GM18498 (cell line): ENCODE data around the gene DAAM1.
A peak's percentile ranks its signal among the peaks of the same experiment; 100 is the strongest.

Source experiments
- ATAC-seq: cut with Tn5 transposase; IDR thresholded peaks from one replicate; pipeline ENCODE4 v1.9.1; 2021; ENCODE audit warnings: mild to moderate bottlenecking, moderate library complexity; ENCODE audit not compliant: unreplicated experiment

The DAAM1 gene

DNA sequence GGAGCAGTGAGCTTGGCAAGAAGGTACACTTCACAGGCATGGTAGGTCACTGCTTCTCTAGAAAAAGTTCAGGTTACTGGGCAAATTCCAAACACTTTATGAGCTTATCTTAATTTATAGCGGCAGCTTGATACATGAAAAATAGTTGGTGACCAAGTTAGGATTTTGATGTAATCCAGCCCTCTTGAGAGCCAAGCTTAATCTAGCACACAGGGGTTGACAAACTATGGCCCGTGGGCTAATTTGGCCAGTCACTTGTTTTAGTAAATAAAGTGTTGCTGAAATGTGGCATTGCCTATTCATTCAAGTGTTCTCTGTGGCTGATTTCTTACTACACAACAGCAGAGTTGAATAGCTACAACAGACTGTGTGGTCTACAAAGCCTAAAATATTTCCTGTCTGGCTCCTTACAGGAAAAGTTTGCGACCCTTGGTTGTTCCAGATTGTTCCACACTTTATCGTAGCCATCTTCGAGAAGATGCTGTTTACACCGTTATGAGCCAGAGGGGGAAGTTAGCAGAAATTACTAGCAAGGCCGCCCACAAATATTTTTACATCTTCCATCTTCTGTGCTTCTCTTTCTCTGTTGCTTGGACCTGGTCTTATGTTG, 120.9 kb downstream of the DAAM1 start:
- no peak for ATAC-seq

DNA sequence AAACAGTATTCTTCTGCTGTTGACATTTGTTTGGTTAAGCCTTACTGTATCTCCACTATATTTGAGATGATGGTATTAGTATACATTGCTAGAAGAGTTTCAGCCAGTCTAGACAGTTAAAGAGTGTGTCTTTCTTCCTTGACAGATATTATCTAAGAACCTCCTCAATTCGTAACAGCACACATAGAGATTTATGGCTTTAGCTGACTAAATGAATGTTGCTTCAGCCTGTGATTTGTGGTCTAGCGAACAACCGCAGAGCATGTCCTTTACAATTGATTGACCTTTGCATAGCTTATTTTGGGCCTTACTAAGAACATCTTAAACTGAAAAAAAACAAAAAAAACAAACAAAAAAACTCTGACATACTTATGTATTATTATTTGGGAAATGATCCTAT, 122.2 kb downstream of the DAAM1 start:
- no peak for ATAC-seq

DNA sequence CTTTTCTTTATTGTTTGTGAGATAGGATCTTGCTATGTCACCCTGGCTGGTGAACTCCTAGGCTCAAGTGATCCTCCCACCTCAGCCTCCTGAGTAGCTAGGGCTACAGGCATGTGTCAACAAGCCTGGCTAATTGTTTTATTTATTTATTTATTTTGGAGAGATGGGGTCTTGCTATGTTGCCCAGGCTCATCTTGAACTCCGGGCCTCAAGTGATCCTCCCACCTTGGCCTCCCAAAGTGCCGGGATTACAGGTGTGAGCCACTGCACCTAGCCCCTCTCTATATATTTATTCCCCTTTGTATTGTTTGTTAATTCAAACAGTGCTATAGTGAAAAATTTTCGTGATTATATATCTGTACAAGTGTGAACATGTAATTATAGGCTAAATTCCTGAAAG, 123.3 kb downstream of the DAAM1 start:
- ATAC-seq: no peak

GRCh38 chr14:59313144-59313651, 124.7 kb downstream of the DAAM1 start:
- ATAC-seq: peak; percentile 84

DNA sequence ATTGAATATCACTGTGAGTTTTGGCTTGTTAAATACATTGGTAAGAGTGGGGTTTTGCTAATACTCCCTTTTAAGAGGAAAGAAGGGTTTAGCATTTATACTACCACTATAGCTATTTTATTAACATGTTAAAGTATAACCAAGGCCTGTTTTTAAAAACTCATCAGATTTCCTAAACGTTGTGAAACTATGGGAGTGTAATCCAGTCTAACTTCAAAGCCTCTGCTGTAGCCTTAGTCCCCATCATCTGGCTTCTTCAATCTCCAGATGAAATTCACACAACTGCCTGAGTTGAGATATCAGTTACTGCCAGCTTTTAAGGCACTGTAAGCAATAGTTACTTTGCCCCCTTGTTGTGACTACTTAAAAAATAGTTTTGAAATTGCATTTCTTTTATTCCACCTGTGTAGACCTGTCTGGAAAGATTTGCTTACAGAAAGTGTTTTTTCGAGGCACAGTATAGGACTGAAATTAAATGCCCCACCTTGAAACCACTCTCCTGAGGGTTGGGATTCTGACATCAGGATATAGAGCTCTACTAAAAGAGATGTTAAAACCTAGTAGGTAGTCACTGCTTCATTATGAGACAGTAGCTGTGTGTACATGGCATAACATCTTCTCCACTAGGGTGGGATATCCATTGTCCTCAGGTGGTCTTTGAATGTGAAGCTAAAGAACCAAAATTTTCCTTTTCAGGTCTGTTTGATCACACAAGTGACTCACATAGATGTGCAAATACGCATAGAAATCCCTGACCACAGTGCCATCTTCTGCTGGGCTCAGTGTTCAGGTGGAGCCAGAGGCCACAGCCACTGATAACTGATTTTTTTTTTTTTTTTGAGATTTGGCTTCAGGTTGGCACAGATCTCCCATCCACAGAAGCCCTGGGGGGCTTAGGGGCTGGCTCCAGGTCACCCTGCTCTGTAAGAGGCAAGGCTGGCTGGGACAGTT, 125.5 kb downstream of the DAAM1 start:
- no peak for ATAC-seq

DNA sequence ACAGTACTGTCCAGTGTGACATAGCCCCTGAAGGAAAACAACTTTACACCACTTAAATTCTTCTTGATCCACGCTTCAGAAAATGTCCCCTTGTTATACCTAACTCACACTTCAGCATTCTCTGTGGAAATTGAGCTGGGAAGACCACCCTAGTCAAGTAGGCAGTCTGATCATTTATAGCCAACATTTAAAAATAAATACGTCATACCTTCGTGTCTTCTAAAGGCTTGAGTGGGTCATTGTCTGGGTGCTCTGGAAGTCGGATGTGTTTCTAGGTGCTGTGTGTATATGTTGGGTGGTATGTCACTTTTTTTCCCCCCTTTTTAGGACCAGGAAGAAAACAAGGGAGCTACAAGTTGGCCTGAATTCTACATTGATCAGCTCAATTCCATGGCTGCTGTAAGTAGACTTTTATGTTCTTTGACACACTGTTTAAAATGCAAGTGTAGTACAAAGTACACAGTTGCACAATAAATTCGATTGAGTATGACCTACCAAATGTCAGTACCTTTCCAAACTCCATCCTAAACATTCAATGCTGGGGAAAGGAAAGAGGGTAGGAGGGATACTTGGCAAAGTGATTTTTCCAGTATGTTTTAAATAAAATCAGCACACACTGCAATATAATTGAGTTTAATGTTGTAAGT, 126.6 kb downstream of the DAAM1 start:
- ATAC-seq: no peak

DNA sequence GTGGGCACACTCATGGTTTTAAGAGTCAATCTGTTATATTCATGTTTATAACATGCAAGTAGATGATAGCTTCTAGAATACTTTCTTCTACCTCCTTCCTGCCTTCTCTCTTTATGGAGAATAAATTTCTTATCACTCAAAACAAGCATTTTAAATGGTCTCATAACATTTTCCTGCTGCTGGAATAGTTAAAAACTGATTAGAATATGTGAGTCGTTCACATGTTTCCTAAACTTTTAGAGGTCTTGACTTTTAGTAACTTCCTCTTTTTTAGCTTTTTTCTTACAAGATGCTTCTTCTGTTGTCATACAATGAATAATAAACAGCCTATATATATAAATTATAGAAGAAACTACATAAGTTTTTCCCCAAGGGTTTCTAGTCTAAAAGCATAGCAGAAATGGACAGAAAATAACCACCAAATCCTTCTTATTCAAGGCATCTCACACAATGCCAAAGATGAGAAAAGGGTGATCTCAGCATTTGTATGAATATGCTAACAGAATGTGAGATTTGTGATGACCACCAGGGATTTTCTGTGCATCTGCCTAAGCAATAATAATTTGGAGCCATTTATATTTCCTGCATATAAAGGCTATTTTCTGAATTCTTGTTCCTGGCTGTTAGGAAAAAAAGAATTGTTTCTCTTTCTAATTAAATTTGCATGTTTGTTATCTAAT, 127.8 kb downstream of the DAAM1 start:
- no peak for ATAC-seq

GRCh38 chr14:59317346-59317745, 128.9 kb downstream of the DAAM1 start:
- ATAC-seq: no peak

- no peak for ATAC-seq
Measured at GRCh38 chr14:59317798-59318505, 129.5 kb downstream of the DAAM1 start.

- no peak for ATAC-seq
Measured at GRCh38 chr14:59318908-59319307, 130.4 kb downstream of the DAAM1 start.

DNA sequence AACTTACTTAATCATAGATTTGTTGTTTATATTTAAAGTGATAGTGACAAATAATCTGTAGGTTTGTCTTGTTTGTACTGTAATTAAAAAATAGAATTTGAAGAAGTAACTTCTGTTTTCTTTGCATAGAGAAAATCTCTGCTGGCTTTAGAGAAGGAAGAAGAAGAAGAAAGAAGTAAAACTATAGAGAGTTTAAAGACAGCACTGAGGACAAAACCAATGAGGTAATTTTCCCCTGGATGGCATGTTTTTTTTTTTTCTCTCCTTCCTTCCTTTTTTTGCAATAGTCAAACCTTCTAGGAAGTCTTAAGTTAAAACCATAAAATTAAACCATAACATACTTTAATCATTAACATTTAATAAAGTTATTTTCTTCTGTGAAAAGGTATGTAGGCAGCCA, 131.9 kb downstream of the DAAM1 start:
- ATAC-seq: no peak

GRCh38 chr14:59320763-59321625, 132.5 kb downstream of the DAAM1 start:
- ATAC-seq: no peak

DNA sequence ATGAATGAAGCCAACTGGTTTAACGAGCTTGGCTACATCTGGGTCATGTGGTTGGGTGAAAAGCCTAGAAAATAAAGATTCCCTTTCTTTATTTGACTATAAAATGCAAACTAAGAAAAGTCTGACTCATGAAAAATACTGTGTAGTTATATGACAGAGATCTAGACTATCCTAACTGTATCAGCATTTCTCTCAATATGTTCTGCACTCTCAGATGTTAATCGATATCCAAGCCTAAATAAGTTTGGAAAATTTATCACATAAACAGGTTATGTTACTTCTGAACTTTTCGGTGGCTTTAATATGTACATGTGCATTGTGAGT, 133.1 kb downstream of the DAAM1 start:
- ATAC-seq: no peak

DNA sequence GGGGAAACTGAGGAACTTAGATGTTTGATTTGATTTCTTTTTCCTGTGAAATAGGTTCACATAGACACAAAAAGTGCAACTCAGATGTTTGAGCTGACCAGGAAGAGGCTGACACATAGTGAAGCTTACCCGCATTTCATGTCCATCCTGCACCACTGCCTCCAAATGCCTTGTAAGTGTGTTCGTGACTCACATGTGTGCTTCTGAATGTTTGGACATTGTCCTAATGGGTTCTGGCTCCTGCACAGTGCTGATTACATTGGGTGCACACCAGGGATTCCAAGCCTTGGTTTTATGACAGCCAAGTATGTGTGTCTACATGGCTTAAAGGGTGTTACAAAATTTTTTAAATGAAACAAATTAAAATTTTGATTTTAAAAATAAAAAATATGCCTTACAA, 137.4 kb downstream of the DAAM1 start:
- no peak for ATAC-seq

DNA sequence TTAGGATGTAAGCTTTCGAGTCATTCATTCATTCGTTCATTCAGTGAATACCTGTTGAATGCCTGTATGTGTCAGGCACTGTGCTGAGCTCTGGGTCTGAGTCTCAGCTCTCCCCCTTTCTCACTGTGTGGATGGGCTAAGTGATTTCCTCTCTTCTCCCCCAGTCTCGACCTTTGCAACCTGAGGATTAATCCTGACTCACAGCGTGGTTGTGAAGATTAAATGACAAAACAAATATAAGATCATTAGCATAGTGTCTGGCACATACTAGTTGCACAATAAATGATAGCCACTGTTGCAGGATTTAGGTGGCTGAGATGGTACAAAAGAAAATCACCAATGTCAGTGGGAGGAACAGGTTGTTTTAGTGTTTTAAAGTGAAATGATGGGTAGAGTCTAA, 140.0 kb downstream of the DAAM1 start:
- ATAC-seq: no peak

DNA sequence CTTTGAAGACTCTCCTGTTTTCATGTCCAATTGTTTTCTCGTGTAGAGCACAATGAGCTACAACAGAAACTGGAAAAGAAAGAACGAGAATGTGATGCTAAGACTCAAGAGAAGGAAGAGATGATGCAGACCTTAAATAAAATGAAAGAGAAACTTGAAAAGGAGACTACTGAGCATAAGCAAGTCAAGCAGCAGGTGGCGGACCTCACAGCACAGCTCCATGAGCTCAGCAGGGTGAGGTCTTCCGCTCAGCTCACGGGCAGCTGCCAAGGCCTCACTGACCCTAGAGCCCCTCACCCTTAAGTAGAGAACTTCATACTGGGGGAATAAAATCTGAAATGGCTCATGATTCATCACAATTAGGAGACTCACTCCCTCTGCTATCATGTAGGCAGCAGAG, 142.0 kb downstream of the DAAM1 start:
- ATAC-seq: peak; percentile 75

- ATAC-seq: no peak
Measured at GRCh38 chr14:59331217-59331616, 142.8 kb downstream of the DAAM1 start.

DNA sequence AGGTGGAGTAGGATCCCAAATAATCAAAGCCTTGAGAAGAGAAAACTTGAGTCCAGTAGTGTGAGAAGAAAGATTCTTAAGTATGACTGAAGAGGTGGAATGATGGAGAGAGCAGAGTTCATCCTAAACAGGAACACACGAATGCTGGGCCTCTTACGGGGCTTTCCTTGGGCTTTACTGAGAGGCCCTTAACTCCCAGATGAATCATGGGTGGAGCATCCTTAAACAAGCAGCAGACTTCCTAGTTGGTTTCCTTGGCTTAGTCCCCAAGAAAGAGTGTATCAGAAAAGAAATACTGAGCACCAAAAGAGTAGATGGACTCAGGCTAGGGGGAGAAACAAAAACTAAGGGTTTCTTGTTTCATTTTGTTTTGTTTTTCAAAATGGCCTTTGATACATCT, 144.3 kb downstream of the DAAM1 start:
- ATAC-seq: no peak

GRCh38 chr14:59333235-59333634, 144.8 kb downstream of the DAAM1 start:
- no peak for ATAC-seq

GRCh38 chr14:59333668-59334067, 145.2 kb downstream of the DAAM1 start:
- ATAC-seq: no peak
